Activated CD4-positive, CD25-positive, alpha-beta regulatory T cell treated with anti-CD3 and anti-CD28 coated beads, Interleukin-2, amount 50 U/mL, for 72 hours (primary cell): ENCODE data around the gene PDE4D.

Source experiments
- DNase-seq: peaks from one replicate; pipeline ENCODE4 v3.0.0; 2021

Gene PDE4D

DNA sequence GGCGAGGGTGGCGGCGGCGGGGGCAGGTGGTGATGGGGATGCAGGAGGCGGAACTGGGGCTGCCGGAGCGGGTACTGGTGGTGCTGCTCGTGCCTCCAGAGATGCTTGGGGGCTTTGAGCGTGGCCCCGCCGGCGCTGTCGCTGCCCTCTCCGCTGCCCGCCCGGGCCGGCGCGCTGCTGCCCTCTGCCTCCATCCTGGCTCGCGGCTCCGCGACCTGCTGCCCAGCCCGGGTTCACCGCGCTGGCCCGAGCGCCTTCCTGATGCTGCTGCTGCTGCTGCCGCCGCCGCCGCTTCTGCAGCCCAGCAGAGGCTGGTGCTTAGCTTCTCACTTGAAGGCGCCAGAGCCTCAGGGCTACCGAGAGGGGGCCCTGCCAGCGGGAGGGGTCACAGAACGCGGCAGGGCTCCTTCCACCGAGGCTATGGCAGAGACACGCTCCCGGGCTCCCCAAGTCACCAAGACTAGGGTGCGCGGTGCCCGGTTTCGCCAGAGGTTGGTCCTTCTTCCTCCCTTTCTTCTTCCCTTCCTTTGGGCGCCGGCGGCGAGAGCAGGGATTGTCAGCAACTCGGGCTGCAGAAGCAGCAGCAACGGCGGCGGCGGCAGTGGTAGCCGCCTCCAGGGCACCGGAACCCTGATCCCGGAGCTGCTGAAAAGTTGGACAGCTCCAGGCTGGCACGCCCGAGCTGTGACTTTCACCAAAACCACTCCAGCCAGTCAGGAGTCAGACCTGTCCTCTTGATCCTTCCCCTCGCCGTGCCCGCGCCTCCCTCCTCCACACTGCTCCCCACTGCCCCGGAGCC lies at the start of gene PDE4D:
Gene PDE4D (minus strand): TSS at position 298 of the 799 bp plus-strand sequence.
- no peak for DNase-seq

DNA sequence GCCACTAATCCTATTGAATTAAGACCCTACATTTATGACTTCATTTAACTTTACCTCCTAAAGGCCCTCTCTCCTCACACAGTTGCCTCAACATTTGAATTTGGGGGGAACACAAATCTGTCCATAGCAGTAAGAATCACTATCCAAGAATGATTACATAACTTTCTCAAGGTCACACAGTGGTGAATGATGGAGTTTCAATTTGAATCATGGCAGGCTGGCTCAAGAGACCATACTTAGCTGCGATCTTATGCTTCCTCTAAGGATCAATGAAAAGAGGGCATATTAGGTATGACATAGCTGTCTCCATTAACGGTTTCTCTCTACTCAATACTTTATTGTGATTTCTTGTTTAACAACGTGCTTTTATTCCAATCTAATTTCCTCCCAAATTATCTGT lies 44.1 kb upstream of the PDE4D start:
- DNase-seq, result no peak

DNA sequence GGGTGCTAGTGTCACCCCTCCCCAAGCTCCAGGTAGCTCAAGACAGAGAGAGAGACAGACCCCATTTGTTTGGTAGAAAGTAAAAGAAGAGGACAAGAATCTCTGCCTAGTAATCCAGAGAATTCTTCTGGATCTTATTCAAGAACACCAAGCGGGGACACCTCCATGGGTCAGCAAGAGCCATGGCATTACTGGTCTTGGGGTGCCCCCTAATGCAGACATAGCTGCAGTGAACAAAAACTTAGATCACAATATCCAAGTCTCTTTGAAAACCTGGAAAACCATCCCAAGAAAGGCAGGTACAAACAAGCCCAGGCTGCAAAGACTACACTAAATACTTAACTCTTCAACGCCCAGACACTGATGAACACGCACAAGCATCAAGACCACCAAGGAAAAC lies 29.9 kb upstream of the PDE4D start:
- DNase-seq, result no peak

DNA sequence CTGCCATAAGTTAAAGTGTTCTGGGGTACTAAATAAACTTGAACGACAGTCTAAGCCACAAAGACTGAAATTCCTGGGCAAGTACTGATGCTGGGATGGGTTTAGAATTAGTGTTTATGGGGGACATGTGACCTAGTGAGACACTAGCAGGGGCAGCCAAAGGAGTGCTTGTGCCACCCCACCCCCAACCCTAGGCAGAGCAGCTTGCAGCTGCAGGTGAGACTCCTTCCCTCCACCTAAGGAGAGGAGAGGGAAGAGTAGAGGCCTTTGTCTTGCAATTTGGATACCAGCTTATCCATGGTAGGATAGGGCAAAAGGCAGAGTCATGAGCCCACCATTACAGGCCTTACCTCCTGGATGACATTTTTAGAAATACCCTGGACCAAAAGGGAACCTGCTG lies 28.7 kb upstream of the PDE4D start:
- DNase-seq, result no peak

DNA sequence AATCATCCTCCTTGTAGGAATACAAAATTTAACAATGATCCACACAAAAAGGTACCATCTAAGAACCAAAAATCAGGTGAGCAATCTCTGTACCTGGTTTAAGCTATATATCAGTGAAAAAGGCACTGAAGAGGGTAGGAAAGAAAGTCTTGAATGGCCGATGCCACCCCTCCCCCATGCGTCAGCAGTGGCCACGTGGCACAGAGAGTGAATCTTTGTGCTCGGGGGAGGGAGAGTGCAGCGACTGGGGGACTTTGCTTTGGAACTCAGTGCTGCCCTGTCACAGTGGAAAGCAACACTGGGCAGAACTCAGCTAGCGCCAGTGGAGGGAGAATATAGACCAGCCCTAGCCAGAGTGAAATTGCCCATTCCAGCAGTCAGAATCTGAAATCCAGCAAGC lies 28.3 kb upstream of the PDE4D start:
- no peak for DNase-seq

DNA sequence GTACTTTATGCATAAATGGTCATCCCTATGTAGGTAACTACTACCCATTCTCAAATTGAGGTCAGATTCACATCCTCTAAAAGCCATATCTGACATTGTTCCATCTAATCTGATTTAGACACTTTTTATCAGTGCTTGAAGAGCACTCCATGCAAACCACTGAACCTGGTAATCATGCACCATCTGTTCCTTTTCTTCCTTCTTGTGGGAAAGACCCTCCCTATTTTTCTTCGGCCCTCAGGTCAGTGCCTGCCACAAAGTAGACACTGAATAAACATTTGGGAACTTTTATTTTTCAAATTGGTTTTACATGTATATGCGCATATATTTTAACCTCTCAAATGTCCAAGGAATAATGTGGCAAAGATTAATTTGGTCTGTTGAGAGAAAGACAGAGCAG lies 26.0 kb upstream of the PDE4D start:
- no peak for DNase-seq

DNA sequence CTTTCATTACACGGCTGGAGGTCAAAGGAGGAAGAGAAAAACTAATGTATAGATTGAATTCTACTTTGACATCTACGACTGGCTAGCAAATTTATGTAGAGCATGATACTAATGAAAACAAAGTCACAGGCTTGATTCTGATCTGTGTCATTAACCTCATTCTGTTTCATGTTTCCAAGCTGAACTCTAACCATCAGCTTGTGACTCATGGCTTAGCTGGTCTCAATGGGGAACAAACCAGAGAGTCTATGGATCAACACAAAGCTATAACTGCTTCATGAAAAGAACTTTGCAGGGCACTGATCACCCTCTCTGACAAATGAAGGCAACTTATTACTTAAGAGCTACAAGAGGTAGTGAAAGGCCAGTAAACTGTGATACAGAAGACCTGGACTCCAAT lies 23.6 kb upstream of the PDE4D start:
- no peak for DNase-seq

DNA sequence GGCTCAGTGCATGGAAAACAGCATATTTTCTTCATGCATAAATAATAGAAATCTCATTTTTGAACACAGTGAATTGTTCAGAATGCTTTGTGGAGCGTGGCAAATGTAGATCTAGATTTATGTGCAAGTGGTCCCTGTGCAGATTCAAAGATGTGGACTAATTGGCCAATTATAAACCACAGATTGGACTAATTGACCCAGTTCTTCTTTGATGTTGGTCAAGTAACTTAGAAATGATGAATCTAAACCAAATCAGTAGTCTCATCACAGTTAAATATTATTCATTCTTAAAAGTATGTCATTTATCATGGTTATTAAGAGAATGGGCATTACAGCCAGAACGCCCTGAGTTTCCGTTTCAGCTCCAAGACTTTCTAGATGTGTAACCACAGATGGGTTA lies 11.7 kb upstream of the PDE4D start:
- no peak for DNase-seq

DNA sequence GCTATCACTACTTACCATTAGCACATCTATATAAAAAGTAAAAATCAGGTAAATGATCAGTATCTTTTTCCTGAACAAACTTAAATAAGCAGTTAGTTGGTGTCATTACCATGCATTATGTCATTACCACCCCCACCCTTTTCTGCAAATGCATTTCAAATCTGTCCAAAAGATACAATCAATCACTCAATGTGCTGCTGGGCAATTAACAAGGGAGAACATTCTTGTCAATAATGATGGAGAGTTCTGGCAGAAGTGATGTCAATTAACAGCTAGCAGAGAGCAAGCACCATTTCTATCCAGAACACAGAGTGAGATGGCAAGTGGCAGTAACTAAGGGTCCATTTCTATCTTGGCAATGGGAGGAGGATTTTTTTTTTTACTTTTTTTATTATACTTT lies 3.5 kb upstream of the PDE4D start:
- no peak for DNase-seq

DNA sequence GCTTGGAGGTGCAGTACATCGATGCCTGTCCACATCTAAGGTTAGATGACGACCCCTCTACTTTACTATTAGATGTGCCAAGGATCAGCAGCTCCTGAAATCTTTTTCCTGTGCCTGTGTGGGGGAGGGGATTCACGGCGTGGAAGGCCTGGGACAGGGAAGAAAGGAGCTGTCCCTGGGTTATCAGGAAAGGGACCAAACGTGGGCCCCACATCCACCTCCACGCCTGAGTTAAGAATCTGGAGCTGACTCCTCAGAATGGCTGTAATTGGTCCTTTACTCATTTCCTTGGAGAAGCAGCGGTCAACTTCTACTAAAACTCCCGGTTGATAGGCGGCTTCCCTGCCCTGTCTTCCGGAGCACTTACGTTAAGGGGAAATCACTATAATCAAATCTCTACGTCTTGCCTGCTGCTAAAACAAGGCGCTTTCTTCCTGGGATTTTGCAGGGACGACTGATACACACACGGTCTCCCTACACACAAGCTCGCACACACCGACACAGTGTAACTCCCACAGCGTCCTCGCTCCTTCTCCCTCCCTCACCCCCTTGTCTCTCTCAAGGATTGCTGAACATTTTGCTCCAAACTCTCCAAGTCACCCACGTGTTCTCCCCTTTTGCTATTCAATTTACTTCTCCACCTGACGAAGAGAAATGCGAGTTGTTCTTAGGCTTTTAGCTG lies 1.4 kb downstream of the PDE4D start:
- DNase-seq, result no peak

DNA sequence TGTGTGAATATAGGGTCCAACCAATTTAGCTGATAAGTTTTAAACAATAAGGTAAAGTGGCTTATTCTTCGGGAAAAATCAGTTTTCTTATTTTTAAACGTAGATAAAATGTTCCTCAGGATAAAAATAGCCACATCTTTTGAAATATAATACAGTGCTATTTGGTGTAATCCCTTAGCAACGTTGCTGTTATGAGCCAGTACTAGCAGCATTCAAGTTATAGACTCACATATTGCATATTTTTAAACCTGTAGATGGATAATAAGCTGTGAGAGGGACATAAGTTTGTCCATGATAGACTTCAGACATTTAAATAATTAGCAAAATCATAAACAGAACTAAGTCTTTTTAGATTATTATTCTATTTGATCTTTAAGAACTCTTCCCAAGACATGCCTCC lies 6.3 kb downstream of the PDE4D start:
- DNase-seq, result no peak

DNA sequence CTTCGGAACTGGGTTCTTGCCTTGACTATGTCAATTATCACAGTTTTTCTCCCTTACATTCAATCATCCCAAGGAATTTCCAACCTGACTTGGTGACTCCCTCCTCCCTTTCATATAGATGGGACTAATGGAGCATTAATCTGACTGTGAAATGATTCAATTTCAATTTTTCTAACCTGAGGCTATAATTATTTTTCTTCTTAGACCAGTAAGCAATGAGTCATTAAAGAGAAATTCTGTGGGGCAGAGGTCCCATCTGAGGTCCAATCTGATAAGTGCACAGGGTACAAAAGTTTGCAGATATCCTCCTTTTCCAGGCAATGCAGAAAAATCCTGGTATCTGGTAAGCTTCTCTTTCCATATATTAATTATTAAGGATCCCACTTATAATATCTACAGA lies 18.9 kb downstream of the PDE4D start:
- DNase-seq, result no peak

DNA sequence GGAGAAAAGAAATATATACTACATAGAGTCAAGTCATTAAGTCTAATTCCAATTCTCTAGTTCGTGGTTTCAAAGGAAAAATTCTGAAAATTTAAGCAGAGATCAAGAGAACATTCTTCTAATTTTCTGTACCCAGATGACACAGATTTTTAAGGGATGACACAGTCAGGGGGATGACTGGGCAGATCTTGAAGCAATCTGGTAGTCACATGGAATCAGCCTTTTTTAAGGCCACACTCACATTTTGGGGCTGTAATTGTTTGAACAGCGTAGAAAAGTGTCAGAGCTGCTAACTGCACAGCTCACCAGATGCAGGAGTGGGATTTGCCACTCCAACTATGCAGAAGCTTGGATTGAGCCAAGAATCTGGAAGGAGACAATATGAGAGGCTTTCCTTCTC lies 20.4 kb downstream of the PDE4D start:
- DNase-seq, result no peak

DNA sequence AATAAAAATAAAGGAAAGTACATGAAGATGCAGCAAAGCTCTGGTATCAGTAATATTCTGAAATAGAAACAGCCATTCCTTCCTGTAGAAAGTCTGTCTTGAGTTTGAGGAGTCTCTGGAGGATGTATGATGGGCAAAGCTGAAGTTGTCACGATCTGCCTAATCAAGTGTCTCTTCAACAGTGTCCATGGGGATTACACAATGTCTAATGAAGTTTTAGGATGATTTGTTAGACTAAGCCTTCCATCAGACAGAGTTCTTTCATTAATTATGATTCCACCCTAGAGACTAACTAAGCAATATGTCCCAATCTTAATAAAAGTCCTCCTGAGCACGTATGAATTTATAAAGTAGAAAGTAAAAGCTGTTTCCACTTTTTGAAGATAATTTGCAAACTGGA lies 26.9 kb downstream of the PDE4D start:
- no peak for DNase-seq

DNA sequence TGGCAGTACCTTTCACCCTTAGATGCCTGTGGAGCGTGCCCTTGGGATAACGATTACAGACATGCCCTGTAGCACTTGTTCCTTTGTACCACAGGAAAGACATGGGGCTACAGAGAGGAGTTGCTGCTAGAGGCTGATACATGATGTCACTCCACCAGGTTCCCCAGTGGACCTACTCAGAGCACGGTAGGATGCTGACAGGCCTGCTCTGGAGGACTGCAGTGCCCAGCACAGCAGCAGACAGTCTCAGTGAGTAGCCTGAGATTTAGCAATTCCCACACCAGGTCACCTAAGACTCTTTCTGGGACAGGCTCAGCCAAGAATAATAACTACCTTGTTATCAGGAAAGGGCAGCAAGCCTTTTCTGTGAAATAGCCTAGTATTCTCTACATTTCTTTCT lies 28.8 kb downstream of the PDE4D start:
- DNase-seq, result no peak

DNA sequence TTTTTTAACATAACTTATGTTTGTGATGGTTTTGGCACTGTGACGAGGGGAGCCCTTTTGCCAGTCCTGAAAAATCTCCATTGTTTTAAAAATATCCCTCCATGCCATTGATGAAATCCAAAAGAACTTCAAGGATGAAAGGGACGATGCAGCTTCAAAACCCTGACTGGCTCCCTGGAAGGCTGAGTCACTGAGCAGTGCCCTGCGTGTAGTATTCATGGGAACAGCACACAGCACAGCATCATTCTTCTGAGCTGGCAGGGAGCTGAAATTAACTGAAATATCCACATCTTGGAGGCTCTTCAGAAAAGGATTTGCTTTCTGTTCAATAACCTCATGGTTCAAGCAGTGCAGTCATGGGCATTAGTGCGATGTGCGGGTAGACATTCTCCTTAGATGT lies 29.7 kb downstream of the PDE4D start:
- no peak for DNase-seq

DNA sequence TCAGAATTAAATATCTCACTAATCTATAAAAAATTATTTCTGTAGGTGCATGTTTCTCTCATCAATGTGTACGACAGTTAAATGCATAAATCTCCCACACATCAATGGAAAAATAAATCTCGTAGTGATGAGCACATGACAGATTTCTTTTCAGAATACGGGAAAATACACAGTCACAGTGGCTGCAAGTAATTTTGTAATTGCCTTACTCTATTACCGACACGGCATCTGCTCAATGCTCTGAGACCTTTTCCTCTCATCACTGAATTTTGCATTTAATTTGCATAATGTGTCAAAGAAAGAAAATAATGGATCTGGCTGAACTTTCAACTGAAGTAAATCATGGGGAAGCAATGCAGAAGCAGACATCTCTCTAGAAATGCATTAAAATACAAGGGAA lies 37.2 kb downstream of the PDE4D start:
- no peak for DNase-seq

DNA sequence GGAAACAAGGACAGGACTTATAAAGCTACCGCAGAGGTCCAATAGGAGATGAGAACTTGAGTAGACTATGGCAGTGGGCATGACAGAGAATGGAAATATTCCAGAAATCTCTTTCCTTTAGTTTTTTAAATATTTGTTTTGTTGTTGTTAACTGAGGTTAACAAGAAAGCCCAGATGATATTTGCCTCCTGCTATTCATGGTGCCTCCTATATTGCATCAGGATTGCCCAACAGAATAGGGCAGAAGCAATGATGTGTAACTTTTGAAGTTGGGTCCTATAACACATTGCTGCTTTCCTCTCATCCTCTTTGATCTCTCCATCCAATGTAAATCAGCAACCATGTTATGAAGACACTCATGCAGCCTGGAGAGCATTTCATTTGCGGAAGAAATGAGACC lies 42.8 kb downstream of the PDE4D start:
- DNase-seq, result no peak

DNA sequence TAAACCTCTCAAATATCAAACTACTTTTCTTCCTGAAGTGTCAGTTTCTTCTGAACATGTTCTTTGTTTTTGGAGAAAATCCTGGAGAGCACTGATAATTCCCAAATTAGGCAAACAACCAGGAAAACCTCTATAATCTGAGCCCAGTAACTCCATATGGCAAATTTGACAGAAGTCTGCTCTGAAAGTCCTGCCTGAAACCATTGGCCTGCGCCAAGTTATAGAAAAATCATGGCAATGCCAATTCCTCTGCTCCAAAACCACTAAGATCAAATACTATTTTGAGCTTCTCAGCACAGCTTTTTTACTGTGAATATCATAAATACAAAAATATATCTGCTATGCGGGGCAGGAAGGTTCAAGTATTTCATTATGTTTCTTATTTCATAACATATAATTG lies 45.9 kb downstream of the PDE4D start:
- DNase-seq, result no peak

DNA sequence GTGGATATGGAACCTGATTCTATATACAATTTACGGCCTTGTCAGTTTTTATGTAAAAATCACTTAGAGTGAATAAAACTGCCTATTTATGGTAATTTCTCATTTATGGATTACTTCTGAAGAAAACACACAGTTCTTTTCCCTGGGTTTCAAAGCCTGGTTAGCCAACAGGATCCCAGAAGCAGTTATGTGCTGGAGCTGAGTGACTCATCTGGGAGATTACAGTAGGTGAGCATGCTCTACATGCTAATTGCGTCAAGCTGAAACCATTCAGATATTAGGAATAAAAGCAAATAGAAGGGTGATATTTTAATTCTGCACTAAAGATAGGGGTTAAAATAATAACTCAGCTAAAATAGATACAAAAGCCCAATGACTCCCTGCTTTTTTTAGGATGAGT lies 47.8 kb downstream of the PDE4D start:
- DNase-seq, result no peak

DNA sequence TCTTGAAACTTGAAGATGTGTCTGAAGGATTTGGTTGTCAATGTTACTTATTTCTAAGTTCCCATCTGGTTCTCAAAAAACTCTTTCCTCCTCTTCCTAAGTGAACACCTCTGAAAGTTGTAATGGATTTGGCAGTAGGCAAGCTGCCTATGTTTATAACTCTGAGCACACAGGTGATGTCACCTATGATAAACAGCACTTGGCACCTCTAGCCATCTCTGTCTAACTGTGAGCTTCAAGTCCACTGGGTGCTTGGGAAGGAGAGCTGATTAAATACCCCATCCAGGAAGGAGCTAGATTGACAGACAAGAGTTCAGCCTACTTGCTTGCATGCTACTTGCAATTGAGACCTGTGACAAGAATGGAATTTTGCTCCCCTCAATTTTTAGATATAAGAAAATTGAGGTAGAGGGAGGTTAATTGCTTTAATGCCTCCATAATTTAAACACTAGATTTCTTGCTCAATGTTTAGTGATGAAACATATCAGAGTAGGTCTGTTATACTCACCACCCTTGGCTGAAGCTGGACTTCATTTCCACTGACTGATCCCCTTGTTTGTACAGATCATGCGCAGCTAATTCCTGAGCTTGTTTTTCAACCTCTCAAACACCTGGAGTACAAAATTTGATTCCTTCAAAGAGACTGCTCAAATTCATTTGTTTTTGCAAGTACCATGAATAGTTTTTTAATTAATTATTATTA lies 49.9 kb downstream of the PDE4D start:
- DNase-seq, result no peak

DNA sequence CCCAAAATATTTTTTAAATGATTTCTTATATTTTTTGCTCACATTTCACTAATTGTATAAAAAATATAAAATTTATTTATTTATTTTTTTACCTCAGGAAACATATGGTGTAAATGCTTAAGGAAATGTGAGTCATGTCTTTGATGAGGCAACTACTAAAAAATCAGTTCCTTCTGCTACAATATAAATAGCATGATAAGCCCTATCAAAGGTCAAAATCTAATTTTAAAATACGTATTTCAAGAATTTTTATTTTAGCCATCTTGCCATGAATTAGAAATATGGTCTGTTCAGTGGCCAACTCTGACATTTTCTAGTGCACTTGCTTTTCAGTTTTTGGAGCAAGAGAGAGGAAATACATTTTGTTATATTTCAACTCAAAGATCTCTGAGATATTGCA lies 50.5 kb downstream of the PDE4D start:
- DNase-seq, result no peak

DNA sequence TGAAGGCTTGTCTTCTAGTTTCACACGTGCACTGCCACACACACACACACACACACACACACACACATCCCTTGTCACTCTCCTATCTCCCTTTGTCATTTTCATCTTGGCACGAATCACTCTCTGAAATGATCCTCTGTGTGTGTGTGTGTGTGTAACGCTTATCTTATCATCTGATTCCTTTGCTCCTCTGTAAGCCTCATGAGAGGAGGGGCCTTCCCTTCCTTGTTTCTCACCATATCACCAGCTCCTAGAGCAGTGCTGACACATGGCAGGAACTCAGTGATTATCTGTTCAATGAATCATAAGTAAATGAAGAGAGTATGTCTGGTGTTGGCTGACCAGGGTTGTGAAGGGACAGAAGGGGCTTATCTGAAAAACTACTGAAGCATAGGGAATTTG lies 53.3 kb downstream of the PDE4D start:
- no peak for DNase-seq

DNA sequence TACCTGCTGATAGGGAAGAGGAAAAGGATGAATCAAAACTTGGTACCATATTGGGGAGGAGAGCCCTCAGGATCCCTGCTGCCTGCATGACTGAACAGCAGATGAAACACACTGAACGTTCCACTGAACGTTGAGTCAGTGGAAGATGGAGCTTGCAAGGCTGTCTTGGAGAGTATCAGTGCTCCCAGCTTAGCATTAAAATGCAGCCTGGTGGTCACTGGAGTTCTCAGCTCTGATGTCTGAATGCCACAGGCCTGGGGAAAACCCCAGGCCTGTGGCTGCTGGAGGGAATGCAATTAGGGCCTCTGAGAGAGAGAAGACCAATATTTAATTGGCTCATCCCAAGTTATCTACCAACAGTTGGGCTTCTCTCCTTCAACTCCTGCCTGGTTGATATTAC lies 54.5 kb downstream of the PDE4D start:
- no peak for DNase-seq
